ENCODE results near the gene ACTC1. TPM values are rescaled to one million over a fixed set of nuclear protein-coding genes. Genes with fewer than 3 reads are reported as not detected.

Gene ACTC1
- total and polyA plus RNA-seq, 11 donors, result 1,898 to 17,901 (median 12,542) TPM

- DNase-seq, result no peak
- no peak for ATAC-seq
- intact Hi-C loops (cut with DNase I), result loop anchor here in 2 of 10 donors (5.0 to 10.0 kb wide), 2 partner anchors 41 to 59 kb away; no protein-coding TSS in a partner anchor
- TF ChIP-seq, protein P1, sequence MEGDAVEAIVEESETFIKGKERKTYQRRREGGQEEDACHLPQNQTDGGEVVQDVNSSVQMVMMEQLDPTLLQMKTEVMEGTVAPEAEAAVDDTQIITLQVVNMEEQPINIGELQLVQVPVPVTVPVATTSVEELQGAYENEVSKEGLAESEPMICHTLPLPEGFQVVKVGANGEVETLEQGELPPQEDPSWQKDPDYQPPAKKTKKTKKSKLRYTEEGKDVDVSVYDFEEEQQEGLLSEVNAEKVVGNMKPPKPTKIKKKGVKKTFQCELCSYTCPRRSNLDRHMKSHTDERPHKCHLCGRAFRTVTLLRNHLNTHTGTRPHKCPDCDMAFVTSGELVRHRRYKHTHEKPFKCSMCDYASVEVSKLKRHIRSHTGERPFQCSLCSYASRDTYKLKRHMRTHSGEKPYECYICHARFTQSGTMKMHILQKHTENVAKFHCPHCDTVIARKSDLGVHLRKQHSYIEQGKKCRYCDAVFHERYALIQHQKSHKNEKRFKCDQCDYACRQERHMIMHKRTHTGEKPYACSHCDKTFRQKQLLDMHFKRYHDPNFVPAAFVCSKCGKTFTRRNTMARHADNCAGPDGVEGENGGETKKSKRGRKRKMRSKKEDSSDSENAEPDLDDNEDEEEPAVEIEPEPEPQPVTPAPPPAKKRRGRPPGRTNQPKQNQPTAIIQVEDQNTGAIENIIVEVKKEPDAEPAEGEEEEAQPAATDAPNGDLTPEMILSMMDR (IDR thresholded peaks at IDR 0.05), result no peak
- TF ChIP-seq POLR2A (IDR thresholded peaks at IDR 0.05), result no peak
- Histone ChIP-seq H3K27ac (no peak overlapping the region), H3K36me3 (no peaks in the 10 kb centered on the region), H3K4me3 (no peak overlapping the region), H3K9me3 (peaks cover 0 to 11% (median 0%) of the 10 kb centered on the region in 12 donors), H3K27me3 (no peaks in the 10 kb centered on the region), H3K4me1 (no peaks in the 10 kb centered on the region)
- WGBS, 4 donors, result 93 to 97% (median 95%) methylated on average over 2 of the region's 2 CpGs
Measured at GRCh38 chr15:34783431-34783830, 11.9 kb downstream of the ACTC1 start.

DNA sequence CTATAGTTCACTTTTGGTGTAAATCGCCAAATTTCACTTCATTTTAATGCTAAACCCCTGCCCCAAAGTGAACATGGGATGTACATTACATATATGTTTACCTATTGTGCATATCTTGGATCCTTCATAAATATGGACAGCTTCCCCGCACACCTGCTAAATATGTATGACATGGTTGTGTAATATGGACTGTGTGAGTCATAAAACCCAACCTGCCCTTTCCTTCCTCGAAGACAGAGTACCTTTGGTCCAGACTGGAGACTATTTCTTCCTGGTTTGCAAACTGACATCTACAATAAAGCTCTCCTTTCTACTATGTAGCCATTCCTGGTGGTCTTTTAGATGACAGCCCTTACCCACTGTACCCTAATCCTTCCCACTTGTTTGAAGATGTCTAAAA is 12.4 kb downstream of the ACTC1 start:
- intact Hi-C loops (cut with DNase I), result loop anchor here in 2 of 10 donors (5.0 to 10.0 kb wide), 2 partner anchors 41 to 58 kb away; no protein-coding TSS in a partner anchor
- no peak for ATAC-seq
- WGBS, 4 donors, result 79 to 85% (median 85%) methylated on average over 3 of the region's 3 CpGs
- no peak overlapping the region for H3K27ac ChIP-seq
- H3K36me3 ChIP-seq, result no peaks in the 10 kb centered on the region
- TF ChIP-seq, protein P1 (IDR thresholded peaks at IDR 0.05), result no peak
- no peak for TF ChIP-seq POLR2A (IDR thresholded peaks at IDR 0.05)
- H3K4me1 ChIP-seq, result no peaks in the 10 kb centered on the region
- DNase-seq, result no peak
- H3K9me3 ChIP-seq, result peaks cover 0 to 11% (median 0%) of the 10 kb centered on the region in 12 donors
- no peaks in the 10 kb centered on the region for H3K27me3 ChIP-seq
- H3K4me3 ChIP-seq, result no peak overlapping the region

DNA sequence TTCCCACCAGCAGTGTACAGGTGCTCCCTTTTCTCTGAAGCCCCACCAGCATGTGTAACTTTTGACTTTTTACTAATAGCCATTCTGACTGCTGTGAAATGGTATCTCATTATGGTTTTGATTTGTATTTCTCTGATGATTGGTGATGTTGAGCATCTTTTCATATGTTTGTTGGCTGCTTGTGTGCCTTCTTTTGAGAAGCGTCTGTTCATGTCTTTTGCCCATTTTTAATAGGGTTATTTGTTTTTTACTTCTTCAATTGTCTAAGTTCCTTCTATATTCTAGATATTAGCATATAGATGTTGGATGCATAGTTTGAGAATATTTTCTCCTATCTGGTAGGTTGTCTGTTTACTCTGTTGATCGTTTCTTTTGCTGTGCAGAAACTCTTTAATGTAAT is 14.6 kb downstream of the ACTC1 start:
- no peak for ATAC-seq
- H3K4me3 ChIP-seq, result no peak overlapping the region
- 71 to 83% (median 76%) methylated on average over 2 of the region's 2 CpGs for WGBS, 4 donors
- peaks cover 0 to 11% (median 0%) of the 10 kb centered on the region in 12 donors for H3K9me3 ChIP-seq
- no peaks in the 10 kb centered on the region for H3K4me1 ChIP-seq
- H3K27ac ChIP-seq, result no peak overlapping the region
- DNase-seq, result no peak
- intact Hi-C loops (cut with DNase I), result loop anchor here in 2 of 10 donors (5.0 to 10.0 kb wide), 2 partner anchors 38 to 56 kb away; no protein-coding TSS in a partner anchor
- TF ChIP-seq, protein P1 (IDR thresholded peaks at IDR 0.05), result no peak
- no peak for TF ChIP-seq POLR2A (IDR thresholded peaks at IDR 0.05)
- H3K36me3 ChIP-seq, result no peaks in the 10 kb centered on the region
- H3K27me3 ChIP-seq, result no peaks in the 10 kb centered on the region

GRCh38 chr15:34776606-34777105 is 18.7 kb downstream of the ACTC1 start:
- peaks cover 0 to 11% (median 0%) of the 10 kb centered on the region in 12 donors for H3K9me3 ChIP-seq
- no peak overlapping the region for H3K27ac ChIP-seq
- ATAC-seq (no peak), DNase-seq (no peak)
- no peaks in the 10 kb centered on the region for H3K36me3 ChIP-seq
- WGBS, 4 donors, result 77 to 82% (median 81%) methylated on average over 2 of the region's 2 CpGs
- H3K4me3 ChIP-seq, result no peak overlapping the region
- intact Hi-C loops (cut with DNase I), result no loop called here
- H3K27me3 ChIP-seq, result peaks cover 0 to 2% (median 0%) of the 10 kb centered on the region in 9 donors
- H3K4me1 ChIP-seq, result peaks cover 0 to 2% (median 0%) of the 10 kb centered on the region in 12 donors
- TF ChIP-seq, protein P1 (IDR thresholded peaks at IDR 0.05), result no peak
- TF ChIP-seq POLR2A (IDR thresholded peaks at IDR 0.05), result no peak
